Small intestine (tissue), 16 donors: ENCODE measurements around the gene PRLR. TPM values are rescaled to one million over a fixed set of nuclear protein-coding genes. Genes with fewer than 3 reads are reported as not detected.

Experiments
- DNase-seq, 2 donors: peaks; one replicate each; pipeline versions ENCODE4 v3.0.0 to v3.0.0-alpha.2; 2013
- FAIRE-seq: peaks from 2 replicates; lab custom pipeline; 2012; peaks lifted over from hg19 to GRCh38; lab: Jason Lieb, UNC
- H3K27ac ChIP-seq, 3 donors: one replicate each; pipeline ENCODE4 v1.5.1; 2013; ENCODE audit warnings: low read length in 2 of 3, mild to moderate bottlenecking in 2 of 3, control low read depth in 1 of 3, inconsistent platforms in 1 of 3, low read depth in 1 of 3, moderate library complexity in 1 of 3
- H3K27me3 ChIP-seq, 3 donors: one replicate each; pipeline ENCODE4 v1.6.1; 2013; ENCODE audit warnings: low read length in 3 of 3, inconsistent platforms in 1 of 3; ENCODE audit not compliant: control insufficient read depth in 3 of 3, insufficient read depth in 3 of 3
- H3K36me3 ChIP-seq, 3 donors: one replicate each; pipeline ENCODE4 v1.6.1; 2013; ENCODE audit warnings: low read length in 3 of 3, inconsistent platforms in 1 of 3, low read depth in 1 of 3, mild to moderate bottlenecking in 1 of 3, moderate library complexity in 1 of 3; ENCODE audit not compliant: control insufficient read depth in 3 of 3, insufficient read depth in 2 of 3
- H3K4me1 ChIP-seq, 3 donors: one replicate each; pipeline ENCODE4 v1.6.1; 2013; ENCODE audit warnings: low read length in 2 of 3, inconsistent platforms in 1 of 3, low read depth in 1 of 3, mild to moderate bottlenecking in 1 of 3, moderate library complexity in 1 of 3; ENCODE audit not compliant: control insufficient read depth in 3 of 3, insufficient read depth in 2 of 3
- H3K4me3 ChIP-seq, 3 donors: one replicate each; pipeline ENCODE4 v1.5.1; 2013; ENCODE audit warnings: low read length in 3 of 3, control low read depth in 1 of 3, inconsistent platforms in 1 of 3, low read depth in 1 of 3, mild to moderate bottlenecking in 1 of 3, moderate library complexity in 1 of 3
- H3K9me3 ChIP-seq, 2 donors: one replicate each; pipeline ENCODE4 v1.6.1; 2013; ENCODE audit warnings: low read depth in 1 of 2, low read length in 1 of 2; ENCODE audit not compliant: control insufficient read depth in 2 of 2, insufficient read depth in 1 of 2
- WGBS, 3 donors: extraction: QIAGEN DNeasy Blood & Tissue Kit; methylation state at CpG; one replicate each; pipeline ENCODE4 v1.1.7; 2013; 5-methylcytosine and 5-hydroxymethylcytosine counted together
- long read RNA-seq, 10 donors: transcript quantifications; one replicate each; lab custom pipeline, GENCODE V29; 2026
- polyA plus RNA-seq, 4 donors: library from polyadenylated mRNA; stranded (reverse) in 3 of 4; unstranded in 1 of 4; fragments of 200-250 nt in 3 of 4; fragments of 120-200 nt in 1 of 4; gene quantifications; one replicate each; pipeline versions ENCODE4 v1.2.1 to v1.2.3, GENCODE V29; 2013
- donor health status: healthy with polysubstance abuse.
- donor health status: control.
- donor health status: control.
- donor health status: Bipolar disorder and iron deficiency.
- donor health status: healthy.

The PRLR gene
- polyA plus RNA-seq = 10 to 100 TPM in 1 of 4 donors, 1 to 10 TPM in 3; 1.4 to 84.6 (median 2.9) TPM
- long read RNA-seq, donor 1, full-length matches to known transcripts = 2 of 2 reads
- long read RNA-seq, donor 1, partial matches to known transcripts = 0 of 2 reads
- long read RNA-seq, donor 1, other reads (novel, unspliced or antisense) = 0 of 2 reads
- long read RNA-seq, donor 2, full-length matches to known transcripts = 1 of 1 reads
- long read RNA-seq, donor 2, partial matches to known transcripts = 0 of 1 reads
- long read RNA-seq, donor 2, other reads (novel, unspliced or antisense) = 0 of 1 reads
- long read RNA-seq, donor 3, full-length matches to known transcripts = 1 of 9 reads
- long read RNA-seq, donor 3, partial matches to known transcripts = 8 of 9 reads
- long read RNA-seq, donor 3, other reads (novel, unspliced or antisense) = 0 of 9 reads
- long read RNA-seq, donor 4 = 0 reads
- long read RNA-seq, donor 5 = 0 reads
- long read RNA-seq, donor 6 = 0 reads
- long read RNA-seq, donor 7 = 0 reads
- long read RNA-seq, donor 8 = 0 reads
- long read RNA-seq, donor 9, full-length matches to known transcripts = 1 of 1 reads
- long read RNA-seq, donor 9, partial matches to known transcripts = 0 of 1 reads
- long read RNA-seq, donor 9, other reads (novel, unspliced or antisense) = 0 of 1 reads
- long read RNA-seq, donor 10 = 0 reads

DNA sequence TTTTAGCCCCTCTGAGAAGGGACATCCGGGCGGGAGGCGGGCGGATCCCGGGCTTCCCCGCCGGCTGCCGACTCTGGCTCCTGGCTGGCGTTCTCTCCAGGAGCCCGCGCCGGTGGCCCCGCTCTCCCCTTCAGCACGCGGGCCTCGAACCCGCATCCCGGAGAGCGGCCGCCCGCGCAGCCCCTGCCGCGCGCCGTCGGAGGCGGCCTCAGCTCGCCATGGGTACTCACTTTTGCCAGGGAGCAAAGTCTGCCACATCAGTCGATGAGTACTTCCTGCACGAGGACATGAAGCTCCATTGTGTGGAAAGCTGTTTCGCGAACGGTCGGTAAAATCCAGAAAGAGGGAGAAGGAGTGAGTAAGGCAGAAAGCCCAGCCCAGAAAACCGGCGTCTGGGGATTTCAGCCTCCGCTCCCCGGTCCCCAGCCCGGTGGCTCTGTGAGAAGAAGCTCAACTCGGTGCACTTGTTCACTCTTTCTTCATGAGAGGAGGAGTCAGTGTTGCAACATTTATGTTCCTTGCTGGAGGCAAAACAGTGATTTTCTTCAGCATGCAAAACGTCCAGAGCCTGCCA, at the start of gene PRLR:
Gene PRLR, minus strand, starts transcription at position 450 of the 574 bp plus-strand sequence. CDS start 140,867 bp downstream, outside the sequence.
- Histone ChIP-seq H3K4me1 (peaks cover 0 to 13% (median 6%) of the 10 kb centered on the region in 3 donors), H3K27ac (peak within 1 kb of the TSS; percentile 46 to 86 (median 83)), H3K27me3 (peaks cover 0 to 2% (median 0%) of the 10 kb centered on the region in 3 donors), H3K4me3 (peak within 1 kb of the TSS; percentile 26 to 70 (median 53)), H3K9me3 (no peaks in the 10 kb centered on the region), H3K36me3 (no peaks in the 10 kb centered on the region)
- 1 to 3% (median 2%) methylated on average over 39 to 42 of the region's 42 CpGs for WGBS, 3 donors
- FAIRE-seq (no peak), DNase-seq (peak; percentile 86 to 91)

DNA sequence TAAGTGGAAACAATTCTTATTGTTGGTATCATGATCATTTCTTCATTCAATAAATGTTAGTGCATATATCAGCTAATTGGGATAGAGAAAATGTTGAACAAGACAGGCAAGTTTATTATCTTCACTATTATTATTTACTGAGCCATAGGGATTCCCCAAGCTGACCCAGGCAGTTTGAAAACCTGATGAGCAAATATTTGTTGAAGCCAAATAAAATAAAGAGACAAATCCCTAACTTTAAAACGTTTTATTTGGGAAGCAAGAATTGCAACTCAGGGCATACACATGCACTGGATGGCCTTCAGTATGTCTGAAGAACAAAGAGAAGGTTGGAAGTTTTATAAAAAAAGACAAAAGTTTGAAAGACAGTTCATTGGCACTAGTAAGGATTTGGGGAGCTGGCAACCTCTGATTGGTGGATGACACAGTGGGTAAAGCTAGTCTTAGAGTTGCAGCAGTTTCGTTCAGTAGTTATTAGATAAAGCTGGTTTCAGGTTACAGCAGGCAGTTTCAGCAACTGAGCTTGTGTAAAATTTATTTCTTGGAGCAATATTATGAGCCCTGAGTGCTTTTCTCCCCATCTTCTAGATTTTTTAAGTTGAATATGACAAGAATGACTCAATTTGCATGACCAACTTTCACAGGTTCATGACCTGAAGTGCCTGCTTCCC, 44.7 kb upstream of the PRLR start:
- H3K4me3 ChIP-seq = no peak overlapping the region
- H3K27ac ChIP-seq = no peak overlapping the region
- DNase-seq (no peak), FAIRE-seq (no peak)
- H3K36me3 ChIP-seq = no peaks in the 10 kb centered on the region
- H3K9me3 ChIP-seq = peaks cover 0 to 9% of the 10 kb centered on the region in 2 donors
- H3K27me3 ChIP-seq = no peaks in the 10 kb centered on the region
- WGBS, 3 donors = 30 to 36% (median 35%) methylated on average over 2 of the region's 2 CpGs
- H3K4me1 ChIP-seq = no peaks in the 10 kb centered on the region

GRCh38 chr5:35269006-35269405, 38.7 kb upstream of the PRLR start:
- Histone ChIP-seq H3K27ac (no peak overlapping the region), H3K36me3 (no peaks in the 10 kb centered on the region), H3K9me3 (no peaks in the 10 kb centered on the region), H3K4me1 (no peaks in the 10 kb centered on the region), H3K27me3 (no peaks in the 10 kb centered on the region), H3K4me3 (no peak overlapping the region)
- FAIRE-seq (no peak), DNase-seq (peak in 1 of 2 donors; percentile 7)
- 93 to 94% (median 93%) methylated on average over 1 of the region's 1 CpG for WGBS, 3 donors

DNA sequence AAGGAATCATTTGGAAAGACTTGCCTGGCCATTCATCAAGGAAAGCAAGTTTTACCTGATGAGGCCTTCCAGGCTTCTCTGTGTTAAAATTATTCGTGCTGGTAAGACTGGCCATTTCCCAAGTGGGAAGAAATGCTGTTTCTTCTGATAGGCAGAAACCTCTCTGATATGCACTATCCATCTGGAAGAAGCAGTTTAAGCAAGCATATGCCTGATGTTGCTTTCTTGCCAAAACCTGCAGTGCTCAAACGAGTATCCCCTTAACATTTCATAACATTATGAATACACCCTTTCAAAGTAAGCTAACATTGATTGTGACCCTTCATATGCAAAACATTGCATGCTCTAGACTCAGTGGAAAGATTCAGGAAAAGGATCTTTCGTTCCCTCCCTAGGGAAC, 36.0 kb upstream of the PRLR start:
- Histone ChIP-seq H3K4me3 (no peak overlapping the region), H3K27me3 (no peaks in the 10 kb centered on the region), H3K4me1 (no peaks in the 10 kb centered on the region), H3K36me3 (no peaks in the 10 kb centered on the region), H3K27ac (no peak overlapping the region), H3K9me3 (peaks cover 0 to 2% of the 10 kb centered on the region in 2 donors)
- 57 to 64% (median 60%) methylated on average over 3 of the region's 3 CpGs for WGBS, 3 donors
- FAIRE-seq (no peak), DNase-seq (no peak)

DNA sequence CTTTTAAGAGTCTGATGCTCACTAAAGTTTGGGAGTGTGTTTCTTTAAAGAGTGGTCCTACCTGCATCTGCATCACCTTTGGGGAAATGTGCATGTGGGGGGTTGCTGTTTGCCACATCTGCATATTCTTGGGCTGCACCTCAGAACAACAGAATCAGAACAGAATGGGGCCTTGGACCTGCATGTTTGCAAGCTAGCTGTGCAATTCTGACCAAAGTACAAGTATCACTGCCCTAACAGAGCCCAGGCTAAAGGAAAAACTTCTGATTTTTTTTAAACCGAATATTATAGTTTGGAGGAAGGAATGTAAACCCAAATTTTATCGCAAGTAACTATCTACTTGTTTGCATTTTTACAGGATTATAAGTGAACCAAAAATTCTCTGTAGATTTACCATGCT, 34.2 kb upstream of the PRLR start:
- FAIRE-seq = no peak

DNA sequence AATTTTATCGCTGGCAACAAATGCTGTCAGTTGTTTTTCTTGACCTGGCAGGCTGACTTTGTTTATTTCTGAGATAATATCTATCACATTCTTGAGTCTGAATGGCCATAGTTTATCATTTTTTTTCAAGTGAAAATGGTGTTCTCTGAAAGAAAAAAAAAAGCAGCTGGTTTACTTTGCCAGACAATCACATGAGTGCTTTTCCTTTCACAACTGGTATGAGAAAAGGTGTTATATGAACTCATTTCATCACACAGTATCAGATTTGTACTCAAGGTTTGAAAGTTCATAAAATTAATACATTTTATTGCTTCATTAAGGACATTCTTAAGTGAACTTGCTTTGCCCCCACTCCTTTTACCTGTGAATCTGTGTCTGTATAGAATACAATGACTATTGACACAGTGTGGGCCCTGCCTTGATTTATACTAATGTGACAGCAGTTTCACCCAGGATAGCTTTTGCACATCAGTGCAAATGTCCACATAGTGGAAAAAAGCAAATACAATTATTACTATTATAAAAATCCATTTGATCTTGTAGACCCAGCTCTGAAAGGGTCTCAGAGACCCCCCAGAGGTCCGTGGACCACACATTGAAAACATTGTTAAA, 33.1 kb upstream of the PRLR start:
- Histone ChIP-seq H3K27ac (no peak overlapping the region), H3K36me3 (no peaks in the 10 kb centered on the region), H3K4me1 (no peaks in the 10 kb centered on the region), H3K27me3 (no peaks in the 10 kb centered on the region), H3K4me3 (no peak overlapping the region), H3K9me3 (peaks cover 0 to 5% of the 10 kb centered on the region in 2 donors)
- peak in 1 of 2 donors; percentile 15 for DNase-seq
- WGBS, 3 donors = 58 to 65% (median 58%) methylated on average over 2 of the region's 2 CpGs
- FAIRE-seq = no peak

More for the DNA sequence above, 34.2 kb upstream of the PRLR start:
- no peak for DNase-seq
- no peaks in the 10 kb centered on the region for H3K36me3 ChIP-seq
- H3K27ac ChIP-seq = no peak overlapping the region
- no peak overlapping the region for H3K4me3 ChIP-seq
- peaks cover 0 to 5% of the 10 kb centered on the region in 2 donors for H3K9me3 ChIP-seq
- WGBS, 3 donors = 24 to 66% (median 45%) methylated on average over 2 of the region's 2 CpGs
- no peaks in the 10 kb centered on the region for H3K27me3 ChIP-seq
- no peaks in the 10 kb centered on the region for H3K4me1 ChIP-seq

GRCh38 chr5:35253582-35253981, 23.3 kb upstream of the PRLR start:
- no peak for DNase-seq
- WGBS, 3 donors = 85 to 91% (median 87%) methylated on average over 3 of the region's 3 CpGs
- Histone ChIP-seq H3K4me1 (no peaks in the 10 kb centered on the region), H3K9me3 (peaks cover 0 to 17% of the 10 kb centered on the region in 2 donors), H3K36me3 (no peaks in the 10 kb centered on the region), H3K27me3 (no peaks in the 10 kb centered on the region), H3K4me3 (no peak overlapping the region), H3K27ac (no peak overlapping the region)
- no peak for FAIRE-seq
